ENCODE data around the gene SLC39A8. TPM values are rescaled to one million over a fixed set of nuclear protein-coding genes. Genes with fewer than 3 reads are reported as not detected.

SLC39A8 gene
- total RNA-seq, 2 donors from 2014 or later, result 11.1 to 19.2 TPM

GRCh38 chr4:102234243-102234838, 110.9 kb downstream of the SLC39A8 start:
- intact Hi-C loops (cut with DNase I), result no loop called here
- H3K36me3 ChIP-seq, result no peaks in the 10 kb centered on the region
- H3K4me3 ChIP-seq, result no peak overlapping the region
- DNase-seq (ENCODE audit: low spot score), result no peak
- no peaks in the 10 kb centered on the region for H3K9me3 ChIP-seq
- no peaks in the 10 kb centered on the region for H3K27me3 ChIP-seq (replicated peaks; ENCODE audit: insufficient read depth)
- H3K4me1 ChIP-seq (replicated peaks), result no peaks in the 10 kb centered on the region
- H3K27ac ChIP-seq, result no peak overlapping the region
- WGBS, result 96% methylated on average over 14 of the region's 15 CpGs
- TF ChIP-seq POLR2A (IDR thresholded peaks at IDR 0.05), result no peak
- TF ChIP-seq POLR2AphosphoS5 (IDR thresholded peaks at IDR 0.05), result no peak
- no peak for TF ChIP-seq CTCF (IDR thresholded peaks at IDR 0.05)

- Histone ChIP-seq H3K4me1 (replicated peaks) (no peaks in the 10 kb centered on the region), H3K9me3 (no peaks in the 10 kb centered on the region), H3K36me3 (no peaks in the 10 kb centered on the region), H3K27me3 (replicated peaks; ENCODE audit: insufficient read depth) (no peaks in the 10 kb centered on the region), H3K4me3 (no peak overlapping the region), H3K27ac (no peak overlapping the region)
- intact Hi-C loops (cut with DNase I), result no loop called here
- TF ChIP-seq POLR2AphosphoS5 (IDR thresholded peaks at IDR 0.05), result no peak
- TF ChIP-seq CTCF (IDR thresholded peaks at IDR 0.05), result no peak
- no peak for TF ChIP-seq POLR2A (IDR thresholded peaks at IDR 0.05)
- DNase-seq (ENCODE audit: low spot score), result no peak
Measured at GRCh38 chr4:102230194-102230593, 115.1 kb downstream of the SLC39A8 start.

- no peak for TF ChIP-seq POLR2AphosphoS5 (IDR thresholded peaks at IDR 0.05)
- TF ChIP-seq POLR2A (IDR thresholded peaks at IDR 0.05), result no peak
- TF ChIP-seq CTCF (IDR thresholded peaks at IDR 0.05), result no peak
- Histone ChIP-seq H3K36me3 (no peaks in the 10 kb centered on the region), H3K4me3 (no peak overlapping the region), H3K4me1 (replicated peaks) (no peaks in the 10 kb centered on the region), H3K27ac (no peak overlapping the region), H3K9me3 (no peaks in the 10 kb centered on the region), H3K27me3 (replicated peaks; ENCODE audit: insufficient read depth) (no peaks in the 10 kb centered on the region)
- DNase-seq (ENCODE audit: low spot score), result no peak
- WGBS, result 96% methylated on average over 1 of the region's 1 CpG
- intact Hi-C loops (cut with DNase I), result no loop called here
Measured at GRCh38 chr4:102227388-102227787, 117.9 kb downstream of the SLC39A8 start.

GRCh38 chr4:102223461-102223860, 121.8 kb downstream of the SLC39A8 start:
- no peak overlapping the region for H3K27ac ChIP-seq
- H3K4me3 ChIP-seq, result no peak overlapping the region
- no peaks in the 10 kb centered on the region for H3K4me1 ChIP-seq (replicated peaks)
- no peak for TF ChIP-seq CTCF (IDR thresholded peaks at IDR 0.05)
- no peak for TF ChIP-seq POLR2AphosphoS5 (IDR thresholded peaks at IDR 0.05)
- TF ChIP-seq POLR2A (IDR thresholded peaks at IDR 0.05), result no peak
- no peak for DNase-seq (ENCODE audit: low spot score)
- 100% methylated on average over 1 of the region's 1 CpG for WGBS
- no peaks in the 10 kb centered on the region for H3K36me3 ChIP-seq
- no peaks in the 10 kb centered on the region for H3K9me3 ChIP-seq
- intact Hi-C loops (cut with DNase I), result no loop called here
- no peaks in the 10 kb centered on the region for H3K27me3 ChIP-seq (replicated peaks; ENCODE audit: insufficient read depth)

GRCh38 chr4:102222838-102223409, 122.4 kb downstream of the SLC39A8 start:
- no peak for DNase-seq (ENCODE audit: low spot score)
- TF ChIP-seq POLR2A (IDR thresholded peaks at IDR 0.05), result no peak
- no peak for TF ChIP-seq CTCF (IDR thresholded peaks at IDR 0.05)
- TF ChIP-seq POLR2AphosphoS5 (IDR thresholded peaks at IDR 0.05), result no peak
- 72% methylated on average over 1 of the region's 1 CpG for WGBS
- intact Hi-C loops (cut with DNase I), result no loop called here
- Histone ChIP-seq H3K27me3 (replicated peaks; ENCODE audit: insufficient read depth) (no peaks in the 10 kb centered on the region), H3K9me3 (no peaks in the 10 kb centered on the region), H3K4me1 (replicated peaks) (no peaks in the 10 kb centered on the region), H3K36me3 (no peaks in the 10 kb centered on the region), H3K4me3 (no peak overlapping the region), H3K27ac (no peak overlapping the region)

Data from prostate gland (tissue), 2 donors.